ENCODE measurements around the gene MT1F.

MT1F gene

GRCh38 chr16:56625943-56626654 is 31.7 kb upstream of the MT1F start:
- DNase-seq: no peak

- DNase-seq: no peak
These were observed 31.1 kb upstream of the MT1F start for GRCh38 chr16:56626685-56627084.

- no peak for DNase-seq
These were observed 29.0 kb upstream of the MT1F start for GRCh38 chr16:56628486-56629350.

GRCh38 chr16:56629531-56629930 is 28.2 kb upstream of the MT1F start:
- no peak for DNase-seq

GRCh38 chr16:56630134-56630533 is 27.6 kb upstream of the MT1F start:
- DNase-seq: no peak

- no peak for DNase-seq
These were observed 26.6 kb upstream of the MT1F start for GRCh38 chr16:56631197-56631596.

- no peak for DNase-seq
These were observed 26.0 kb upstream of the MT1F start for GRCh38 chr16:56631832-56632155.

- no peak for DNase-seq
These were observed 25.5 kb upstream of the MT1F start, which contains the start of gene MT1M for GRCh38 chr16:56632156-56632847. Gene MT1M (plus strand): TSS chr16:56632659. CDS start chr16:56632732, 73 bp downstream.

GRCh38 chr16:56632848-56633365 is 24.9 kb upstream of the MT1F start:
- no peak for DNase-seq

- DNase-seq: no peak
These were observed 24.2 kb upstream of the MT1F start for GRCh38 chr16:56633535-56633934.

GRCh38 chr16:56634715-56635440 is 22.9 kb upstream of the MT1F start:
- DNase-seq: no peak

GRCh38 chr16:56635441-56635967 is 22.3 kb upstream of the MT1F start:
- no peak for DNase-seq

GRCh38 chr16:56636616-56637413 is 20.9 kb upstream of the MT1F start:
- no peak for DNase-seq

- DNase-seq: no peak
These were observed 19.7 kb upstream of the MT1F start, which contains the start of gene MT1A for GRCh38 chr16:56637814-56638750. Gene MT1A (plus strand): TSS chr16:56638666. CDS start chr16:56638739, 73 bp downstream.

GRCh38 chr16:56639045-56639444 is 18.7 kb upstream of the MT1F start:
- DNase-seq: no peak

- DNase-seq: no peak
These were observed 17.7 kb upstream of the MT1F start for GRCh38 chr16:56640076-56640475.

- no peak for DNase-seq
These were observed 16.6 kb upstream of the MT1F start for GRCh38 chr16:56641166-56641565.

- DNase-seq: peak; percentile 68
These were observed 14.5 kb upstream of the MT1F start for GRCh38 chr16:56643080-56643778.

- DNase-seq: no peak
These were observed 13.9 kb upstream of the MT1F start for GRCh38 chr16:56643833-56644232.

- DNase-seq: no peak
These were observed 12.4 kb upstream of the MT1F start for GRCh38 chr16:56645311-56645710.

Measured in stimulated activated CD4-positive, alpha-beta T cell treated with anti-CD3 and anti-CD28 coated beads, Interleukin-12 subunit alpha, Interleukin-12 subunit beta, amount 100 ng/mL, for 4 hours (primary cell).